UCSD-AML1 (cell line): ENCODE measurements around the gene MTCL3.

Experiments used
- DNase-seq: peaks from one replicate; lab custom pipeline; 2025; ENCODE audit not compliant: unreplicated experiment; lab: John Stamatoyannopoulos, UW

The MTCL3 gene

GRCh38 chr6:127515794-127516661 is 3.1 kb downstream of the MTCL3 start:
- peak; percentile 46 for DNase-seq

GRCh38 chr6:127515234-127515793 is 3.8 kb downstream of the MTCL3 start:
- no peak for DNase-seq

- no peak for DNase-seq
Measured at GRCh38 chr6:127514773-127515227, 4.3 kb downstream of the MTCL3 start.

- no peak for DNase-seq
Measured at GRCh38 chr6:127514179-127514772, 4.9 kb downstream of the MTCL3 start.

GRCh38 chr6:127513425-127513824 is 5.7 kb downstream of the MTCL3 start:
- DNase-seq: no peak

GRCh38 chr6:127510876-127511275 is 8.3 kb downstream of the MTCL3 start:
- no peak for DNase-seq

GRCh38 chr6:127506894-127507293 is 12.2 kb downstream of the MTCL3 start:
- DNase-seq: no peak

- no peak for DNase-seq
Measured at GRCh38 chr6:127503022-127503421, 16.1 kb downstream of the MTCL3 start.

GRCh38 chr6:127497410-127497809 is 21.7 kb downstream of the MTCL3 start:
- no peak for DNase-seq

GRCh38 chr6:127496471-127496870 is 22.7 kb downstream of the MTCL3 start:
- DNase-seq: no peak

GRCh38 chr6:127494240-127494767 is 24.8 kb downstream of the MTCL3 start:
- no peak for DNase-seq

GRCh38 chr6:127489248-127489647 is 29.9 kb downstream of the MTCL3 start:
- DNase-seq: no peak

- no peak for DNase-seq
Measured at GRCh38 chr6:127486934-127487333, 32.2 kb downstream of the MTCL3 start.

- DNase-seq: no peak
Measured at GRCh38 chr6:127484212-127484863, 34.8 kb downstream of the MTCL3 start.

GRCh38 chr6:127483399-127484055 is 35.6 kb downstream of the MTCL3 start:
- no peak for DNase-seq

- DNase-seq: no peak
Measured at GRCh38 chr6:127482325-127482724, 36.8 kb downstream of the MTCL3 start.

- no peak for DNase-seq
Measured at GRCh38 chr6:127481628-127482027, 37.5 kb downstream of the MTCL3 start.

GRCh38 chr6:127481111-127481510 is 38.0 kb downstream of the MTCL3 start:
- DNase-seq: no peak

GRCh38 chr6:127477658-127478057 is 41.5 kb downstream of the MTCL3 start:
- no peak for DNase-seq

- DNase-seq: peak; percentile 6
Measured at GRCh38 chr6:127475823-127476176, 43.3 kb downstream of the MTCL3 start.
